ENCODE measurements around the gene KLHL22.

Gene KLHL22

GRCh38 chr22:20448630-20449029, 47.0 kb downstream of the KLHL22 start:
- DNase-seq (ENCODE audit: insufficient read length, low spot score) (no peak), FAIRE-seq (no peak)
- TF ChIP-seq CTCF (IDR thresholded peaks at IDR 0.05; ENCODE audit: insufficient read depth, missing control alignments): no peak

- FAIRE-seq (no peak), DNase-seq (ENCODE audit: insufficient read length, low spot score) (no peak)
- no peak for TF ChIP-seq CTCF (IDR thresholded peaks at IDR 0.05; ENCODE audit: insufficient read depth, missing control alignments)
Observed at GRCh38 chr22:20446383-20446970, 49.1 kb downstream of the KLHL22 start.

DNA sequence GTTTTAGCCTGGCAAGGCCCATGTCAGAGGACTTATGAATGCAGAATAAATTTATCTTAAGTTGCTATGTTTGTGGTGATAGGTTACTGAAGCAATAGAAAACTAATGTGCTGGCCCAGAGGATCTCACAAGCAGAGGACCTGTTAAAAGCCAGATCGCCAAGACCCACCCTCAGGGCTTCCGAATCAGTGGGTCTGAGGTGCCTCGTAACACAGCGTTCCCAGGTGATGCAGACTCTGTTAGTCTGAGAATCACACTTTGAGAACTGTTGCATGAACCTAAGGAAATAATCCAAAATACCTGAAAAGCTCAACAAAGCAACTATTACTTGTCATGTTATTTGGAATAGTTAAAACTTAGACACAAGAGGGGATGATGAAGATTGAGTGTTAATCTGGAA, 51.3 kb downstream of the KLHL22 start:
- DNase-seq (ENCODE audit: insufficient read length, low spot score) (no peak), FAIRE-seq (no peak)
- no peak for TF ChIP-seq CTCF (IDR thresholded peaks at IDR 0.05; ENCODE audit: insufficient read depth, missing control alignments)

DNA sequence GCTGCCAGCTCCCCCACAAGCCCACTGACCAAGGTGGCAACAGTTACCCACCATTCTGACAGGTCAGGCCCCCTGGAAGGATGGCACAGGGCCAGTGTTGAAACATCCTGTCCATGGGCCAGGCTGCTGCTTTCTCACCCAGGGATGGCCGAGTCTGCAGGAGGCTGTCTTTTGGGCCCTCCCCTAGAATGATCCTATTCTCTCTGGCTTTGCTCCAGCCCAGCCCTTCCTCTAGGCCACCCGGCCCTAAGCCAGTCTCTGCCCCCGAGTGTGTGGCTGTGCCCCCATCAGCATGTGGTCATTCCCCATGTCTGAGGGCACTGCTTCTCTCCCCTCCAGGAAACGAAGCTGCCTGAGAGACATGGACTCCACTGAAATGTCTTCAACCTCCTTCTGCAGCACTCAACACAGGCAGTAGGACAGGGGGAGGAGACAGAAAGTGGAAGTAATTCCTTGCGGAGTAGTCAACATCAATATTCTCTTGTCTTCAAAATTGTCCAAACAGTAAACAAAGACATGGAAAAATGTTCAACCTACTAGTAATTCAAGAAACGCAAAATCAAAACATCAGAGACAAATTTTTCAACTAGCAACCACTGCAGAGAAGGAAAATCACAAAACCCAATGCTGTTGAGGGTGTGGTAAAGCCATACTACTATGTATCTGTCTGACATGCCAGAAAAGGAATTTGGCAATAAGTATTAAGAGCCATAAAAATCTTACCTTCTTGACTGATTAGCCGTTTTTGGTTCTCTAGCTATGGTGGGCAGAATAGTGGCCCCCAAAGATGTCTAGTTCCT, 52.9 kb downstream of the KLHL22 start:
- FAIRE-seq (no peak), DNase-seq (ENCODE audit: insufficient read length, low spot score) (no peak)
- no peak for TF ChIP-seq CTCF (IDR thresholded peaks at IDR 0.05; ENCODE audit: insufficient read depth, missing control alignments)

DNA sequence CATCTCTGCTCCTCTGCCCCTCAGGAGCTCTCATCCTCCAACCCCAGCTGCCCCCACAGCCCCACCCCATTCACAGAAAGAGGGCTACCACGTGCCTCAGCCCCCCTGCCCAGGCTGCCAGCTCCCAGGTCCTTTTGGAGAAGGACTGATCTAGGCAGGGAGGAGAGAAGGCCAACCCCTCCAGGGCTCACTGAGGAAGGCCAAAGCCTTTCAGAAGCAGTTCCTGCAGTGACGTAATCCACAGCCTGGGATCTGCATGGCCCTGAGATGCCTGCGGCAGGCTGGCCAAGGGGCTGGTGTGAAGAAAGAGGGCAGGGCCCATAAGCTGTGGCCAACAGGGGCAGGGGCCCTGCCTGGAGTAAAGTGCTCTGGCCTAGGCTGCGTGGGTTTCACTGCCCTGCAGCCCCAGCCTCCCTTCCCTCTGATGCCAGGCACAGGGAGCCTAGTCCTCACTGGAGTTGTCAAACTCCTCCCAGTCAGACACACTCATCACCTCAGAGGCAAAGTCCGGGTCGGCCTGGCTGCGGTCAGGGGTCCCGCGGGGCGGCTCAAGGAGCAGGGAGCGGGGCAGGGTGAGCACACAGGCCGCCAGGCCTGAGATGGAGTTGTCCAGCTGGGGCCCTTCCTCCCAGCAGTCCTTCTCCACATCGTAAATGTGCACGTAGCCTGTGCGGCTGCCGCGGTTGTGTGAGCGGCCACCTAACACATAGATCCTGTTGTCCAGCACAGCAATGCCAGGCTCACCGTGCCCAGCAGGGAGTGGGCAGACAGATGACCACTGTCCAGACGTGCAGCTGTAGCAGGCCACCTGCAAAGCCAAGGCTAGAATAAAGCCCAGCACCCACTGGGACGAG, 53.7 kb downstream of the KLHL22 start:
- no peak for TF ChIP-seq CTCF (IDR thresholded peaks at IDR 0.05; ENCODE audit: insufficient read depth, missing control alignments)
- DNase-seq (ENCODE audit: insufficient read length, low spot score) (no peak), FAIRE-seq (no peak)

DNA sequence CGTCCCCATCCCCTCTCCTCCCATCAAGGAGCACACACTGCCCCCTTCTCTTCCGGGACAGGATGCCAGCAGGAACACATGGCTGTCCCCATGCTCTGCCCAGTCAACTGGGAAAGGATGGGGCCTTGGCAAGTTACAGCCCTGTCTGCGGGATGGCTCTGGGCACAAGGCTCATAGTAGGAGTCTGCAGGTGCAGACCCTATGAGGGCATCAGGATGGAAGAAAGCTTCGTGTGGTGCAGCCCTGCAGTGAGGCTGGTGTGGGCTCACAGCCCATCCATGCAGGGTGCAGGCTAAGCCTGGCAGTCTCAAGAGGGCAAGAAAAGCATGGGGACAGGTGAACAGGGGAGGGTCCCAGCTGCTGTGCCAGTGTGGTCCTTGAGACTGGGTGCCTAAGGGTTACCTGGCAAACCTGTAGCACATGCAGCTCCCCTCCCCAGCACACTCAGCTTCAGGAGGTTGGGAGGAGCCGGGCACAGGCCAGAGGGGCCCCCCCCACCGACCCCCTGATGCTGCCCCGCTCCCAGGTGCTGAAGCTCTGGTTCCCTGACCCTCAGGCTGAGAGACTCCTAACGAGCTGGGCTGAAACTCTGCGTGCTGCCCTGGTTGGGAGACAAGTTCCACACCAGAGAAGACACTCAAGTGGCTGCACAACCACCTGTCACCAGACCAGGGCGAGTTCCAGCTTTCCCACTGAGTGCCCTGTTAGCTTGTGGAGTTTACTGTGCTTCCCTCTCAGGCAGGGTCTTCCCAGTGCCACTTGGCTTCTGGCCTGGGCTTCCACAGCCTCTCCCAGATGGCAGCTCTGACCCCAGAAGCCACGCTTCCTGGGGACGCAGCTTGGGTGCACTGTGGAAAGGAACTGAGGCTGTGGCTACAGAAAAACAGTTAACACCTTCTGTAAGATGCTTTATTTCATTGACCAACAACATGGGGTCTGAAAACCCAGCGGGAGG, 54.7 kb downstream of the KLHL22 start:
- FAIRE-seq (no peak), DNase-seq (ENCODE audit: insufficient read length, low spot score) (no peak)
- TF ChIP-seq CTCF (IDR thresholded peaks at IDR 0.05; ENCODE audit: insufficient read depth, missing control alignments): no peak

Data from D721Med (cell line).